Activated CD4-positive, alpha-beta T cell treated with anti-CD3 and anti-CD28 coated beads for 1 hour (primary cell): ENCODE data around the gene MTERF1.

Source experiments
- DNase-seq: peaks from one replicate; pipeline ENCODE4 v3.0.0-alpha.2; 2020

The MTERF1 gene

GRCh38 chr7:91827169-91827568, 53.3 kb downstream of the MTERF1 start:
- DNase-seq = no peak

GRCh38 chr7:91826377-91826776, 54.1 kb downstream of the MTERF1 start:
- DNase-seq = no peak

GRCh38 chr7:91824201-91824600, 56.3 kb downstream of the MTERF1 start:
- DNase-seq = no peak
